ENCODE measurements around the gene CCDC24. TPM values are rescaled to one million over a fixed set of nuclear protein-coding genes. Genes with fewer than 3 reads are reported as not detected.

CCDC24 gene
- total RNA-seq, 4 donors from 2014 or later, result 3.0 to 7.3 (median 4.7) TPM

- intact Hi-C loops (cut with DNase I), result no loop called here
- 97 to 100% methylated on average over 3 of the region's 3 CpGs for WGBS, 2 donors
- H3K4me1 ChIP-seq, result no peaks in the 10 kb centered on the region
- H3K27ac ChIP-seq, result no peak overlapping the region
- no peak for TF ChIP-seq POLR2A (IDR thresholded peaks at IDR 0.05)
- no peak for TF ChIP-seq CTCF (IDR thresholded peaks at IDR 0.05)
- DNase-seq, result no peak
- H3K9me3 ChIP-seq, result no peaks in the 10 kb centered on the region
- H3K4me3 ChIP-seq, result no peak overlapping the region
- H3K27me3 ChIP-seq, result no peaks in the 10 kb centered on the region
- H3K36me3 ChIP-seq, result peaks cover 6 to 96% (median 22%) of the 10 kb centered on the region in 3 donors
Measured at GRCh38 chr1:43963006-43963405, 28.4 kb upstream of the CCDC24 start.

- Histone ChIP-seq H3K27ac (no peak overlapping the region), H3K4me1 (no peaks in the 10 kb centered on the region), H3K27me3 (no peaks in the 10 kb centered on the region), H3K4me3 (no peak overlapping the region), H3K9me3 (no peaks in the 10 kb centered on the region), H3K36me3 (peaks cover 6 to 87% (median 13%) of the 10 kb centered on the region in 3 donors)
- no peak for TF ChIP-seq POLR2A (IDR thresholded peaks at IDR 0.05)
- no peak for DNase-seq
- intact Hi-C loops (cut with DNase I), result no loop called here
- WGBS, 2 donors, result 82 to 91% methylated on average over 5 of the region's 5 CpGs
Measured at GRCh38 chr1:43963890-43964289, 27.5 kb upstream of the CCDC24 start.

- Histone ChIP-seq H3K4me1 (peaks cover 2 to 9% (median 2%) of the 10 kb centered on the region in 3 donors), H3K4me3 (no peak overlapping the region), H3K27ac (no peak overlapping the region), H3K27me3 (no peaks in the 10 kb centered on the region), H3K36me3 (peaks cover 6 to 73% (median 8%) of the 10 kb centered on the region in 3 donors), H3K9me3 (no peaks in the 10 kb centered on the region)
- TF ChIP-seq CTCF (IDR thresholded peaks at IDR 0.05), result no peak
- no peak for TF ChIP-seq POLR2A (IDR thresholded peaks at IDR 0.05)
- 90% methylated on average over 3 of the region's 3 CpGs for WGBS, 2 donors
- intact Hi-C loops (cut with DNase I), result no loop called here
- no peak for DNase-seq
Measured at GRCh38 chr1:43965316-43965715, 26.1 kb upstream of the CCDC24 start.

GRCh38 chr1:43968348-43968948, 23.0 kb upstream of the CCDC24 start:
- peaks cover 9 to 26% (median 14%) of the 10 kb centered on the region in 3 donors for H3K4me1 ChIP-seq

GRCh38 chr1:43969416-43969745, 22.0 kb upstream of the CCDC24 start:
- peak overlapping the region in 1 of 4 donors; percentile 63 for H3K27ac ChIP-seq
- H3K36me3 ChIP-seq, result peaks cover 5 to 54% (median 8%) of the 10 kb centered on the region in 3 donors
- H3K4me1 ChIP-seq, result peaks cover 15 to 36% (median 20%) of the 10 kb centered on the region in 3 donors
- H3K27me3 ChIP-seq, result no peaks in the 10 kb centered on the region
- TF ChIP-seq POLR2A (IDR thresholded peaks at IDR 0.05) (no peak), CTCF (IDR thresholded peaks at IDR 0.05) (no peak)
- intact Hi-C loops (cut with DNase I), result no loop called here
- no peak for DNase-seq
- H3K4me3 ChIP-seq, result peak overlapping the region in 3 of 4 donors; percentile 66 to 83 (median 74)
- no peaks in the 10 kb centered on the region for H3K9me3 ChIP-seq
- 51 to 56% methylated on average over 7 of the region's 7 CpGs for WGBS, 2 donors

More at GRCh38 chr1:43968348-43968948, 23.0 kb upstream of the CCDC24 start:
- DNase-seq, result no peak
- H3K27ac ChIP-seq, result no peak overlapping the region
- peaks cover 4 to 64% (median 8%) of the 10 kb centered on the region in 3 donors for H3K36me3 ChIP-seq
- H3K4me3 ChIP-seq, result no peak overlapping the region
- intact Hi-C loops (cut with DNase I), result no loop called here
- TF ChIP-seq CTCF (IDR thresholded peaks at IDR 0.05), result no peak
- no peak for TF ChIP-seq POLR2A (IDR thresholded peaks at IDR 0.05)
- 84 to 90% methylated on average over 6 of the region's 6 CpGs for WGBS, 2 donors
- H3K27me3 ChIP-seq, result no peaks in the 10 kb centered on the region
- no peaks in the 10 kb centered on the region for H3K9me3 ChIP-seq
